SK-N-SH treated with all-trans-retinoic acid at 6 μM for 48 hours (cell line): ENCODE results near the gene RFPL2.

Experiments
- BACH2 ChIP-seq: fragments of 250-450 bp; sonication (Bioruptor Pico); IDR thresholded peaks from 2 replicates; pipeline ENCODE4 v1.9.0; 2021; ENCODE audit warnings: mild to moderate bottlenecking, borderline replicate concordance
- ESRRG ChIP-seq: fragments of 250-450 bp; sonication (Bioruptor Pico); IDR thresholded peaks from 2 replicates; pipeline ENCODE4 v1.6.1; 2021; ENCODE audit warnings: mild to moderate bottlenecking
- OSR1 ChIP-seq: fragments of 250-450 bp; sonication (Bioruptor Pico); IDR thresholded peaks from 2 replicates; pipeline ENCODE4 v1.8.0; 2022; ENCODE audit warnings: moderate library complexity, mild to moderate bottlenecking, inconsistent platforms
- PATZ1 ChIP-seq: fragments of 250-450 bp; sonication (Bioruptor Pico); IDR thresholded peaks from 2 replicates; pipeline ENCODE4 v1.8.0; 2020; ENCODE audit warnings: mild to moderate bottlenecking, moderate library complexity, borderline replicate concordance
- POU6F1 ChIP-seq: fragments of 250-450 bp; sonication (Bioruptor Pico); IDR thresholded peaks from 2 replicates; pipeline ENCODE4 v1.8.0; 2021; ENCODE audit warnings: low read depth, mild to moderate bottlenecking, moderate library complexity, borderline replicate concordance
- RARB ChIP-seq: fragments of 250-450 bp; sonication (Bioruptor Pico); IDR thresholded peaks from 2 replicates; pipeline ENCODE4 v1.8.0; 2021; ENCODE audit warnings: mild to moderate bottlenecking, moderate library complexity
- SNAI2 ChIP-seq: fragments of 250-450 bp; sonication (Bioruptor Pico); IDR thresholded peaks from 2 replicates; pipeline ENCODE4 v1.5.0; 2020; ENCODE audit warnings: mild to moderate bottlenecking, moderate library complexity
- TCF4 ChIP-seq: fragments of 250-450 bp; sonication (Bioruptor Pico); IDR thresholded peaks from 2 replicates; pipeline ENCODE4 v1.8.0; 2021; ENCODE audit warnings: mild to moderate bottlenecking, moderate library complexity, borderline replicate concordance
- TSHZ2 ChIP-seq: fragments of 250-450 bp; sonication (Bioruptor Pico); IDR thresholded peaks from 2 replicates; pipeline ENCODE4 v1.5.0; 2020; ENCODE audit warnings: mild to moderate bottlenecking, moderate library complexity
- ZC3H10 ChIP-seq: fragments of 250-450 bp; sonication (Bioruptor Pico); IDR thresholded peaks from 2 replicates; pipeline ENCODE4 v1.5.1; 2021; ENCODE audit warnings: mild to moderate bottlenecking, moderate library complexity
- ZNF565 ChIP-seq: fragments of 450-650 bp; formaldehyde crosslinking; conservative IDR thresholded peaks from 2 replicates; pipeline ENCODE4 v1.5.0; 2020; ENCODE audit warnings: low read depth, mild to moderate bottlenecking, moderate library complexity

- TF ChIP-seq TCF4 (CRISPR knock-in tag) = no peak
- no peak for TF ChIP-seq OSR1 (CRISPR knock-in tag)
- TF ChIP-seq POU6F1 (CRISPR knock-in tag) = no peak
- TF ChIP-seq TSHZ2 (CRISPR knock-in tag) = no peak
- no peak for TF ChIP-seq ZC3H10 (CRISPR knock-in tag)
- TF ChIP-seq BACH2 (CRISPR knock-in tag) = no peak
- TF ChIP-seq PATZ1 (CRISPR knock-in tag) = no peak
- no peak for TF ChIP-seq SNAI2 (CRISPR knock-in tag)
- TF ChIP-seq ESRRG (CRISPR knock-in tag) = no peak
- no peak for TF ChIP-seq RARB (CRISPR knock-in tag)
- TF ChIP-seq ZNF565 = no peak
Observed at GRCh38 chr22:32211011-32211410, 6.1 kb upstream of the RFPL2 start.
